ENCODE measurements around the gene ANO10.
A peak's percentile ranks its signal among the peaks of the same experiment; 100 is the strongest.
"Not testable (repeated sequence)": the region's sequence is repeated elsewhere in the genome, so short reads cannot be mapped to it uniquely, and the experiment has no call there.

The ANO10 gene

GRCh38 chr3:43621656-43622432 lies at the start of gene ANO10:
ANO10 (minus strand) TSS chr3:43622011; CDS start chr3:43605852, 16,159 bp downstream.
- CTCF ChIA-PET = interaction anchor here (1.9 kb wide), 1 partner anchor 10 kb away, joined by 4 read pairs; no protein-coding TSS in a partner anchor
- H3K4me3 ChIP-seq (ENCODE audit: low read depth, low read length) = peak within 1 kb of the TSS; percentile 82
- no peak for TF ChIP-seq CTCF (IDR thresholded peaks at IDR 0.05; ENCODE audit: insufficient read depth, low read length, missing control alignments)
- POLR2A ChIA-PET = interaction anchor here (1.0 kb wide), 2 partner anchors 10 to 13 kb away, joined by 3 to 5 read pairs; no protein-coding TSS in a partner anchor
- DNase-seq (ENCODE audit: low read depth, low spot score) = peak; percentile 95

- no peak for DNase-seq (ENCODE audit: low read depth, low spot score)
- no peak overlapping the region for H3K4me3 ChIP-seq (ENCODE audit: low read depth, low read length)
- CTCF ChIA-PET = no interaction called here
- no peak for TF ChIP-seq CTCF (IDR thresholded peaks at IDR 0.05; ENCODE audit: insufficient read depth, low read length, missing control alignments)
- POLR2A ChIA-PET = no interaction called here
Measured at GRCh38 chr3:43670635-43671522, 49.1 kb upstream of the ANO10 start.

- CTCF ChIA-PET; H3K4me3 ChIP-seq (ENCODE audit: low read depth, low read length); POLR2A ChIA-PET; DNase-seq (ENCODE audit: low read depth, low spot score): not testable (repeated sequence)
Measured at GRCh38 chr3:43665011-43665410, 43.2 kb upstream of the ANO10 start.

GRCh38 chr3:43661376-43661775 lies 39.6 kb upstream of the ANO10 start:
- DNase-seq (ENCODE audit: low read depth, low spot score); H3K4me3 ChIP-seq (ENCODE audit: low read depth, low read length); POLR2A ChIA-PET; CTCF ChIA-PET: not testable (repeated sequence)

GRCh38 chr3:43659250-43659880 lies 37.6 kb upstream of the ANO10 start:
- H3K4me3 ChIP-seq (ENCODE audit: low read depth, low read length) = no peak overlapping the region
- CTCF ChIA-PET = no interaction called here
- DNase-seq (ENCODE audit: low read depth, low spot score) = no peak
- POLR2A ChIA-PET = no interaction called here
- TF ChIP-seq CTCF (IDR thresholded peaks at IDR 0.05; ENCODE audit: insufficient read depth, low read length, missing control alignments) = no peak

- DNase-seq (ENCODE audit: low read depth, low spot score); H3K4me3 ChIP-seq (ENCODE audit: low read depth, low read length); CTCF ChIA-PET; POLR2A ChIA-PET: not testable (repeated sequence)
Measured at GRCh38 chr3:43656390-43656789, 34.6 kb upstream of the ANO10 start.

GRCh38 chr3:43650345-43650744 lies 28.5 kb upstream of the ANO10 start:
- CTCF ChIA-PET = interaction anchor here (1.2 kb wide), 1 partner anchor 15 kb away, joined by 3 read pairs; no protein-coding TSS in a partner anchor

More at GRCh38 chr3:43650345-43650744, 28.5 kb upstream of the ANO10 start:
- TF ChIP-seq CTCF (IDR thresholded peaks at IDR 0.05; ENCODE audit: insufficient read depth, low read length, missing control alignments) = no peak
- no peak for DNase-seq (ENCODE audit: low read depth, low spot score)
- H3K4me3 ChIP-seq (ENCODE audit: low read depth, low read length) = no peak overlapping the region
- POLR2A ChIA-PET = no interaction called here

All from AG04449 (cell line).